Umbilical cord (tissue), 2 donors: ENCODE results near the gene BACH1. TPM values are rescaled to one million over a fixed set of nuclear protein-coding genes. Genes with fewer than 3 reads are reported as not detected.
A peak's percentile ranks its signal among the peaks of the same experiment; 100 is the strongest.

Source experiments
- DNase-seq: peaks from one replicate; pipeline ENCODE4 v3.0.0-alpha.2; 2015; ENCODE audit warnings: low spot score
- total RNA-seq: library from RNA; depleted of rRNA; stranded (reverse); fragments of >200 nt; gene quantifications from one replicate; pipeline ENCODE4 v1.2.3, GENCODE V29; 2014; ENCODE audit warnings: low replicate concordance; ENCODE audit not compliant: insufficient read depth

BACH1 gene
- total RNA-seq, 1 donor from 2014 or later = 117 TPM

GRCh38 chr21:29379517-29380054 is 80.9 kb downstream of the BACH1 start:
- no peak for DNase-seq

- peak; percentile 52 for DNase-seq
Observed at GRCh38 chr21:29382030-29382654, 83.4 kb downstream of the BACH1 start.

DNA sequence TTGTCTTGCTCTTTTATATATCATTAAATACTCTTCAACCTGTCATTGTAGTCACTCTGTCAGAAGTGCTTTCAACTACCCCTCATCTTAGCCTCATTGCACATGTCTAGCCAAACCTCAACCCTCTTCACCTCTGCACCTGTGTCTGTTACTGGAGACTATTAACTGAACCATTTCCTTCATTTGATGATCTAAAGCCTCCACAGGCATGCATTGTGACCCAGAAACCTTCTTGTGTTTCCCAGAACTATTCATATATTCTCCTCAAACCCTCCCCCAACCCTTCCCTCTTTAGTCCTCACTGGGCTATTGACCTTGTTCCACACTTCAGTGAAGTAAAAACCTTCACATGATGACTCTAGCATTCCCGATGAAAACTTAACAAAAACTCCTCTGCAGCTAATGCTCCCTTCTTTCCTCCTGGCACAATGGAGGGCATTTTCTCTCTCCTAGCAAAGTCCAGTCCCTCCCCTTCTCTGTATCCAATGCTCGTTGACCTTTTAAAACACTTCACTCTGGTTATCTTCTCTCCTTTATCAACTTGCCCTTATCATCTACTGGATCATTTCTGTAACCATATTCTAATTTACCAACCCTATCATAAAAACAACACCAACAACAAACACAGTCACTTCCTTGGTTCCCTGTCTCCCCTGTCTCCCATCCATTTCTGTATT is 86.1 kb downstream of the BACH1 start:
- no peak for DNase-seq

GRCh38 chr21:29385934-29386520 is 87.3 kb downstream of the BACH1 start:
- peak; percentile 80 for DNase-seq

DNA sequence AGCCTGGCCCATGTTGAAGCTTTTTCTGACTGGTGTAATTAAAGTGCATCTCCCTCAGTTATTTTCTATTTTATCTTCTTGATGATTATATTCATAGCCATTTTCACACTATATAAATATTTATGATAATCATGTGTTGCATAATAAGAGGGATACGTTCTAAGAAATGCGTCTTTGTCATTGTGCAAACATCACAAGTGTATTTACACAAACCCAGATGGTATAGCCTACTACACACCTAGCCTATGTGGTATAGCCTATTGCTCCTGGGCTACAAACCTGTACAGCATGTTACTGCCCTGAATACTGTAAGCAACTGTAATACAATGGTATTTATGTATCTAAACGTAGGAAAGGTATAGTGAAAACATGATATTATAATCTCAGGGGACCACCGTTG is 88.1 kb downstream of the BACH1 start:
- no peak for DNase-seq

- no peak for DNase-seq
Observed at GRCh38 chr21:29387598-29387997, 88.9 kb downstream of the BACH1 start.

DNA sequence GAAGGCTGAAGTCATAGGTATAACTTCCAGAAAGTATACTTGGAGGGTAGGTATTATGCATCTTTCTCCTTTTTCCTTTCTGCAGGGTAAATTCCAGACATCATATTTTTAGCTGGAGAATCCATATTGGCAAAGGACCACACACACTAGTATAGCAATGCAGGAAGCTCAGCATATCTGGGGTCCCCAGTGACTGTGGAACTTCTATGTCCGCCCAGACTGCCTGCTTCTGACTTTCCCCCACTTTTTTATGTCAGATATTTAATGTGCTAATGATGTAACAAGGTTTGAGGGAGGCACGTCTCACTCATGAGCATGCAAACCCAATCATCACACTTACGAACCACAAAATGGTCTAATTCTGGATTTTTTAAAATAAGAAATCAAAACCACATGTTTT is 90.4 kb downstream of the BACH1 start:
- DNase-seq = no peak

GRCh38 chr21:29390778-29391177 is 92.1 kb downstream of the BACH1 start:
- no peak for DNase-seq

DNA sequence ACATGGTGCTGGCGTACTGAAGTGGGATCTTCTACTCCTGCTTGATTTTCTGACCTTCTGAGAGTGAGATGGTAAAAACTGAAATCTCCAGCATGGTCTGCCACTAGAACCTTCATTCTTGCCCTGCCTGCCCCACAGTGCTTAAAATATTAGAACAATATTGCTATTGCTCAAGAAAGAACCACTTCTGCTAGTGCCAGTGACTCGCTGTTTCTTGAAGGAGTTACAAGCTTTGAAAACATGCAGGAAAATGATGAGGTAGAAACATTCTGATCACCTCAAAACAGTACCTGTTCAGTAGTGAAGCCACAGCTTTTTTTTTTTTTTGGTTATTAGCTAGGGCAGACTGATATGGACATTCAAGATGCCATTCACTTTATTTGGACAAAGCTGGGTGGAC is 95.3 kb downstream of the BACH1 start:
- no peak for DNase-seq

Other genes starting within 250 kb of the BACH1 start
- 170 TPM for gene CCT8, start 225.3 kb upstream of the BACH1 start, total RNA-seq
- 19.0 TPM for gene MAP3K7CL, start 168.3 kb upstream of the BACH1 start, total RNA-seq